Measurements from ENCODE around the gene SYNGR1.

DNA sequence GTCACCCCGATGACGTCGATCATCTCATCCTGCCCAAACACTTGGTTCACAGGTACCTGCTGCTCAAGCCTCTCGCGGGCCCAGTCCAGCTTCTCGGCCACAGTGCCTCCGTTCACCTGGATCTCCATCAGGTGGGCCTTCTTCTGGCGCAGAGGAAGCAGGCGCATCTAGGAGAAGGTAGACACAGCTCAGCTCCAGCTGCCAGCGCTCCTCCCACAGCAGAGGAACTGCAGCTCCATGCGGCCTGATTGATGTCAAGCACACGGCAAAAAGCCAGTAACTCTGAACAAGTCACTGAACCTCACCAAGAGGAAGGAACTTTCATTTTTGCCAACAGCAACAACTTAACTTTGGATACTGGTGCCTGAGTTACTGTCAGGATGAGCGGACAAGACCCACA is 34.4 kb upstream of the SYNGR1 start:
- TF ChIP-seq CTCF (IDR thresholded peaks at IDR 0.05) = no peak
- no peak for TF ChIP-seq EZH2 (IDR thresholded peaks at IDR 0.05)
